ENCODE measurements around the gene EDEM1.

Gene EDEM1

DNA sequence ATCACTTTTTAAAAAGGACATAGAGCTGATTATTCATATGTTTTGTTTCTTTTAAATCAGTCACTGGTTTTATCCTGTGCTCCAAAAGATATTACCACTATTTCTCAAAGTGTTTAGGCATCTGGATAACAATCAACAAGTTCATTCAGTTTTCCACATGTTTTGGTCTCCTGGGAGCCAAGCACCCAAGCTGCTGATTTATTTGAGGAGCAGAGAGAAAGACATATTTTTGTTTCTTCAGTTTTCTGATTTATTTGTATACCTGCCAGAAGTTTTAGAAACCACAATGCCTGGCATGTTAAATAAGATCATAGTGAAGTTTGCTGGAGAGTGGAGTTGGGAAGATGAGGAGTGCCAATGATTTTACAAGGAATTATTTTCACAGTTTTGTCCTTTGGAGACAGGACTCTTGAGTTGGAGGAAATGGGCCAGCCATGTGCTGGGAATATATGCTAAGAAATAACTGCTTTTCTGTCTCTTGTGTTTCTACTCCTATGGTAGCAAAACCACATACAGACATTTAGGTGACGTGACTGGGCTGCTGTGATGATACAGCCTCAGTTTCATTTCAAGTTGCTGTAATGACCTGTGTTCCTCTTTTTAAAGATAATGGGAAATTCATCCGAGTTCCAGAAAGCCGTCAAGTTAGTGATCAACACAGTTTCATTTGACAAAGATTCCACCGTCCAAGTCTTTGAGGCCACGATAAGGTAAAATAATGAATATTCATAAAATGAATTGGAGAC, 11.7 kb downstream of the EDEM1 start:
- Histone ChIP-seq H3K4me3 (ENCODE audit: low read depth, low read length) (no peak overlapping the region), H3K27ac (ENCODE audit: low read depth, low read length) (no peak overlapping the region), H2AFZ (ENCODE audit: low read length, unreplicated experiment) (no peak overlapping the region), H3K27me3 (ENCODE audit: insufficient read depth, low read length) (no peaks in the 10 kb centered on the region), H3K4me1 (ENCODE audit: control insufficient read depth, insufficient read depth, low read length, unreplicated experiment) (peaks cover 63% of the 10 kb centered on the region), H3K79me2 (ENCODE audit: control insufficient read depth, insufficient read depth, low read length, unreplicated experiment) (peaks cover 43% of the 10 kb centered on the region), H3K36me3 (ENCODE audit: insufficient read depth, low read length) (peaks cover 26% of the 10 kb centered on the region)

DNA sequence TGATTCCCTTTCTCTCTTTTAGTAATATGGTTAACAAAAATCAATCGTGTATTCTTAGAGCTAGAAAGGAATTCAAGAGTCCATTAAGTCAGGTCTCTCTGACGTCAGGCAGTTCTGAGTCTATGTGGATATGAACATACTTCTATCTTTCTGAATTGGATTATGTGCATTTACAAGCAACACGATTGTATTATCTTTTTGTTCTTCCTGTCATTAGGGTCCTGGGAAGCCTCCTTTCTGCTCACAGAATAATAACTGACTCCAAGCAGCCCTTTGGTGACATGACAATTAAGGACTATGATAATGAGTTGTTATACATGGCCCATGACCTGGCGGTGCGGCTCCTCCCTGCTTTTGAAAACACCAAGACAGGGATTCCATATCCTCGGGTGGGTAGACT, 14.0 kb downstream of the EDEM1 start:
- no peaks in the 10 kb centered on the region for H3K27me3 ChIP-seq (ENCODE audit: insufficient read depth, low read length)
- peak overlapping the region; percentile 47; the same call in 1 of the 2 replicates for H3K27ac ChIP-seq (ENCODE audit: low read depth, low read length)
- H3K36me3 ChIP-seq (ENCODE audit: insufficient read depth, low read length): peaks cover 38% of the 10 kb centered on the region
- peaks cover 32% of the 10 kb centered on the region for H3K79me2 ChIP-seq (ENCODE audit: control insufficient read depth, insufficient read depth, low read length, unreplicated experiment)
- H3K4me1 ChIP-seq (ENCODE audit: control insufficient read depth, insufficient read depth, low read length, unreplicated experiment): peaks cover 45% of the 10 kb centered on the region
- H2AFZ ChIP-seq (ENCODE audit: low read length, unreplicated experiment): no peak overlapping the region
- no peak overlapping the region for H3K4me3 ChIP-seq (ENCODE audit: low read depth, low read length)

DNA sequence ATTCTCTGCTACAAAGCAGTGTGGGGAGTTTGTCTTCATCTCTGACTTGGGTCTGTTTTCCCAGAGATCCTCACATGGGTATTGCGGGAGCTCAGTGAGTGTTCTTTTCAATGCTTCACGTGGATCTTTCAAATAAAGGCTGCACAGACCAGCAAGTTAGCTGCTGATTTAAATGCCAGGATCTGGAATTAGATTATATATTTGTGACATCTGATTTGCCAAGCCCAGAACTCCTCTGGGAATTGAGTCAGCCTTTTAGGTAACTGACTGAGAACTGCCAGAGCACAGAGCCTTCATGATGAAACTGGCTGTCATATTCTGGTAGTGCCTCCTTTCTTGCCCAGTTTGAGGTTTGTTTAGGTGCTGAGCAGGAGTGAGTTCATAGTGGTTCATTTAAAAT, 14.7 kb downstream of the EDEM1 start:
- H3K27ac ChIP-seq (ENCODE audit: low read depth, low read length): peak overlapping the region; percentile 57
- peaks cover 28% of the 10 kb centered on the region for H3K79me2 ChIP-seq (ENCODE audit: control insufficient read depth, insufficient read depth, low read length, unreplicated experiment)
- no peaks in the 10 kb centered on the region for H3K27me3 ChIP-seq (ENCODE audit: insufficient read depth, low read length)
- H3K36me3 ChIP-seq (ENCODE audit: insufficient read depth, low read length): peaks cover 40% of the 10 kb centered on the region
- H3K4me3 ChIP-seq (ENCODE audit: low read depth, low read length): no peak overlapping the region
- H2AFZ ChIP-seq (ENCODE audit: low read length, unreplicated experiment): no peak overlapping the region
- peaks cover 38% of the 10 kb centered on the region for H3K4me1 ChIP-seq (ENCODE audit: control insufficient read depth, insufficient read depth, low read length, unreplicated experiment)

DNA sequence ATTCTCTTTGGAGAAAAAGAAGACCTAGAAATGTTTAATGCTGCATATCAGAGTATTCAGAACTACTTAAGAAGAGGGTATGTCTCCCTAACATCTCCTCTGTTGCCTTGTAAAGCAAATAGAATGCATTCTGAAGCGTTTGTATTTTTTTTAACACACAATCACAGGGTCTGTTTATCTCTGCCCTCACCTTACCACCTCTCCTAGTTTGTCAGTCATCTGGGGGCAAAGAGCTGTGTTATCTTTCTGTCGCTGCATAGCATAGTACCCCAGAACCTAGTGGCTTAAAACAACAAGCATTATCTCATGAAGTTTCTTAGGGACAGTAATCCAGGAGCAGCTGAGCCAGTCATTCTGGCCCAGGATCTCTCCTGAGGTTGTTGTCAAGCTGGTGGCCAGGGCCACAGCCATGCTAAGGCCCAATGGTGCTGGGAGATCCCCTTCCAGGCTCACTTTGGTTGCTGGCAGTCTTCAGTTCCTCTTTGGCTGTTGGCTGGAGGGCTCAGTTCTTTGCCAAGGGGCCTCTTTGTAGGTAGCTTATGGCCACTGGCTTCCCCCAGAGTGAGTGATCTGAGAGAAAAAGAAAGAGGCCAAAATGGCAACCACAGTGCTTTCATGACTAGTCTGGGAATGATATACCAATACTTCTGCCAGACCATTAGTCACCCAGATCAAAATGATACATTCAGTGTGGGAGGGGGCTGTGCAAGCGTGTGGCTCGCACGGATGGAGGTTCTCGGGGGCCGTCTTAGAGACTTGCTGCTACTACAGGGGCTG, 17.8 kb downstream of the EDEM1 start:
- Histone ChIP-seq H2AFZ (ENCODE audit: low read length, unreplicated experiment) (no peak overlapping the region), H3K79me2 (ENCODE audit: control insufficient read depth, insufficient read depth, low read length, unreplicated experiment) (peaks cover 3% of the 10 kb centered on the region), H3K4me3 (ENCODE audit: low read depth, low read length) (no peak overlapping the region), H3K27ac (ENCODE audit: low read depth, low read length) (peak overlapping the region; percentile 49), H3K27me3 (ENCODE audit: insufficient read depth, low read length) (no peaks in the 10 kb centered on the region), H3K36me3 (ENCODE audit: insufficient read depth, low read length) (peaks cover 49% of the 10 kb centered on the region), H3K4me1 (ENCODE audit: control insufficient read depth, insufficient read depth, low read length, unreplicated experiment) (peaks cover 21% of the 10 kb centered on the region)

DNA sequence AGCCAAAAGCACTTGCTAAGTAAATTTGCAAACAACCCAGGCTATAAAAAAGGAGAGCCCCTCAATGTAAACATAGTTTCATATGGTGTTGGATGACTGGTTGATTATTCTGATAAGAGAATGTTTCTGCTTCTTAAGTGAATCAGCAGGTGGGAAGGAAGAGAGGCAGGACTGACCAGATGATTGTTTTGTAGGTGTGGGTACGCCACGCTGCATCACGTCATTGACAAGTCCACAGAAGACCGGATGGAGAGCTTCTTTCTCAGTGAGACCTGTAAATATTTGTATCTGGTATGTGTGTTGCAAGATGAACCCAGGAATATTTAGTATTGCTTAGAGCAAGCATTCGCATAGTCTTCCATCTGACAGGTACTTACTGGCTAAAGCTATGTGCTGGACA, 23.4 kb downstream of the EDEM1 start:
- H3K4me1 ChIP-seq (ENCODE audit: control insufficient read depth, insufficient read depth, low read length, unreplicated experiment): no peaks in the 10 kb centered on the region
- peaks cover 3% of the 10 kb centered on the region for H3K79me2 ChIP-seq (ENCODE audit: control insufficient read depth, insufficient read depth, low read length, unreplicated experiment)
- no peak overlapping the region for H2AFZ ChIP-seq (ENCODE audit: low read length, unreplicated experiment)
- H3K27ac ChIP-seq (ENCODE audit: low read depth, low read length): no peak overlapping the region
- no peak overlapping the region for H3K4me3 ChIP-seq (ENCODE audit: low read depth, low read length)
- no peaks in the 10 kb centered on the region for H3K27me3 ChIP-seq (ENCODE audit: insufficient read depth, low read length)
- H3K36me3 ChIP-seq (ENCODE audit: insufficient read depth, low read length): peaks cover 35% of the 10 kb centered on the region

DNA sequence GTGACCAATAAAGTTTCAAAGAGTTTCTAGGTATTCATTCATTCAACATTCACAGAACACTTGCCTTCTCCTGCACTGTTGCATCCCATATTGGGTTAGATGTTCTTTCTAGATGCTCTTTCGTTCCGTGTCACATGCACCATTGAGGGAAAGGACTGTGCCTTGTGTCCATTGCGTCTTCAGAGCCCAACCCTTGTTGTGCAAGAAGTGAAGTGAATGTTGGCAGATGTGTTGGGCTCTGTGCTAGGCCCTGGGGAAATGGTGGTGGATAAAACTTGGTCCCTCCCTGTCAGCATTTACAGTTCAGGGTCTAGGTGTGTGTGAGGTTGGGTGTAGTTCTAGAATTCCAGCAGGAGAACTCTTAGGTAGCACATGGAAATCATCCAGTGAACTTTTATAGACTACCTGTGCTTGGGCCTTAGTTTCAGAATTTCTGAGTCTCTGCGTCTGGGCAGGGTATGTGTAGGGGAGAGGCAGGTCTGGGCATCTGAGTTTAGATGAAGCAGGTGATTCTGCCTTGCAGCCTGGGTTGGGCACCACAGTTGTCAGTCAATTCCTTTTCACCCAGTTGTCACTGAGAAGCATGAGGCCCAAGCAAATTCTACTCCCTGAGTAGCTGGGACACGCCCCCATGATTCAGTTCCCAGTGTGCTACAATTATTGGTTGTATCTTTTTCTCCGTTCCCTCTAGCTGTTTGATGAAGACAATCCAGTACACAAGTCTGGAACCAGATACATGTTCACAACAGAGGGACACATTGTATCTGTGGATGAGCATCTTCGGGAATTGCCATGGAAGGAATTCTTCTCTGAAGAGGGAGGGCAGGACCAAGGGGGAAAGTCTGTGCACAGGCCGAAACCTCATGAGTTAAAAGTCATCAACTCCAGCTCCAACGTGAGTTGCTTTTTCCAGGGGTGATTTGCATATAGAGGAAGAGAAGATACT, 25.4 kb downstream of the EDEM1 start:
- Histone ChIP-seq H3K4me1 (ENCODE audit: control insufficient read depth, insufficient read depth, low read length, unreplicated experiment) (no peaks in the 10 kb centered on the region), H3K4me3 (ENCODE audit: low read depth, low read length) (no peak overlapping the region), H3K36me3 (ENCODE audit: insufficient read depth, low read length) (peaks cover 38% of the 10 kb centered on the region), H3K27me3 (ENCODE audit: insufficient read depth, low read length) (no peaks in the 10 kb centered on the region), H3K27ac (ENCODE audit: low read depth, low read length) (no peak overlapping the region), H2AFZ (ENCODE audit: low read length, unreplicated experiment) (no peak overlapping the region), H3K79me2 (ENCODE audit: control insufficient read depth, insufficient read depth, low read length, unreplicated experiment) (peaks cover 3% of the 10 kb centered on the region)

DNA sequence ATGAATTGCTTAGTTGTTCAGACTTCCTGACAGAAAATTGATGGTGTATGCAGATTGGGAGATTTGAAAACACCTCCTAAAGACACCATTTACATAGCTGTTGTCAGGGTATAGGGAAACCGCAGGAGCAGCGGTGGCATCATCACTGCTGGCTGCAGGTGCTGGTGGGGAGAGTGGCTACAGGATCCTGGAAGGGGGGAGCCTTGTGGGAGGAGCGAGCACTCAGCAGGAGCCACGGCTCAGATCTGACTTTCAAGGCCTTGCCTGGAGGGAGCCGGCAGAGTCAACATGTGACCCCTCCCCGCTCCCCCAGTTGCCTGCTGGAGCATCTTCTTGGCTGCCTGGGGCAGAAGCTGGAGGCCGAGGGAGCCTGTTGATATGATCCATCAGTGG, 26.1 kb downstream of the EDEM1 start:
- Histone ChIP-seq H3K79me2 (ENCODE audit: control insufficient read depth, insufficient read depth, low read length, unreplicated experiment) (peaks cover 3% of the 10 kb centered on the region), H3K36me3 (ENCODE audit: insufficient read depth, low read length) (peaks cover 33% of the 10 kb centered on the region), H3K4me3 (ENCODE audit: low read depth, low read length) (no peak overlapping the region), H3K4me1 (ENCODE audit: control insufficient read depth, insufficient read depth, low read length, unreplicated experiment) (no peaks in the 10 kb centered on the region), H3K27me3 (ENCODE audit: insufficient read depth, low read length) (no peaks in the 10 kb centered on the region), H2AFZ (ENCODE audit: low read length, unreplicated experiment) (no peak overlapping the region), H3K27ac (ENCODE audit: low read depth, low read length) (no peak overlapping the region)

DNA sequence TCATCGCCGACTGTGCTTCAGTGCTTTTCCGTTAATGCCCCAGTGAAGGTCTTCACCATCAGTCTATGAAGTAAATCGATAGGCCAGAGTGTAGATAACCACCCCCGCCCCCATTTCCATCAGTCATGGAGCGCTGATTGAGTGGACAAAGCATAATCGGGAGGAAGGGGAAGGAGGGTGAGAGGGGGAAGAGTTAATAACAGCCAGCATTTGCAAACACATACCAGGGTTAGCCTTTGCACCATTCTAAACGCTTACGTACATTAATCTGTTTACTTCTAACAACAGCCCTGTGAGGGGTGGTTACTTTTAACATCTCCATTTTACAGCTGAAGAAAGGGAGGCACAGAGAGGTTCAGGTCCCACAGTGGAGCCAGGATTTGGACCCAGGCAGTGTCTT, 26.8 kb downstream of the EDEM1 start:
- H3K36me3 ChIP-seq (ENCODE audit: insufficient read depth, low read length): peaks cover 33% of the 10 kb centered on the region
- no peaks in the 10 kb centered on the region for H3K79me2 ChIP-seq (ENCODE audit: control insufficient read depth, insufficient read depth, low read length, unreplicated experiment)
- H3K27ac ChIP-seq (ENCODE audit: low read depth, low read length): no peak overlapping the region
- H2AFZ ChIP-seq (ENCODE audit: low read length, unreplicated experiment): no peak overlapping the region
- no peaks in the 10 kb centered on the region for H3K27me3 ChIP-seq (ENCODE audit: insufficient read depth, low read length)
- no peak overlapping the region for H3K4me3 ChIP-seq (ENCODE audit: low read depth, low read length)
- H3K4me1 ChIP-seq (ENCODE audit: control insufficient read depth, insufficient read depth, low read length, unreplicated experiment): no peaks in the 10 kb centered on the region

DNA sequence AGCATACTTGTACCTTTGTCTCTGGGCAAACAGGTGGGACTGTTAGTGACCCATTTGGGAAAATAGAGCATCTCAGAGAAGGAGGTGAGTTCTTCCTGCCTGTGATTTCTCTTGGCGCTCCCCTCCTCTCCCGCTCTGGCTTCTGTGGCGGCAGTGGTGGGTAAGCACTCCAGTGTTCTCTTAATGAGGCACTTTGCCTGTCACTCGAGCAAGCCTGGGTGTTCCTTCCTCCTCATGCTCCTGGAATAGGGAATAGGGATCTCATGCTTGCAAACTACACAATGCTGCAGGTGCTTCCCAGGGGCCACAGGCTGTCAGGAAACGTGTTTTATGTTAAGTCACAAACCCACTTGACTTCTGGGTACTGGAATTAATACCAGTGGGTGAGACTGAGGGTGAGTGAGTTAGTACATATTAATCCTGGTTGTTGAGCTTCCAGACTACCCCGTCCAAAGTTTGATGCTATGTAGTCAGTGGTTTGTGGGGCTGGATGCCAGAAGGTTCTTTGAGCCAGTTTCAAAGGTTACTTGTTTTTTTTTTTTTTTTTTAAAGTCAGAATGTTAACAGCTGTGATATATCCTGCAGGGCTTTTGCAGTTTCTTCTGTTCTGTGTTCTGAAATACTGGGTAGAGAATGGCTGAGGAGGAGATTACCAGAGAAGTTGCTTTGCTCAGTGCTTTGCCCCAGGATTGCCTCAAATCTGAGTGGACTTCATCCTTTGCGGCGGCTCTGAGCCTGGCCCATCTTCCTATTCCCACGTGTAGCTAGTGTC, 30.5 kb downstream of the EDEM1 start:
- Histone ChIP-seq H3K4me1 (ENCODE audit: control insufficient read depth, insufficient read depth, low read length, unreplicated experiment) (no peaks in the 10 kb centered on the region), H3K27ac (ENCODE audit: low read depth, low read length) (no peak overlapping the region)

DNA sequence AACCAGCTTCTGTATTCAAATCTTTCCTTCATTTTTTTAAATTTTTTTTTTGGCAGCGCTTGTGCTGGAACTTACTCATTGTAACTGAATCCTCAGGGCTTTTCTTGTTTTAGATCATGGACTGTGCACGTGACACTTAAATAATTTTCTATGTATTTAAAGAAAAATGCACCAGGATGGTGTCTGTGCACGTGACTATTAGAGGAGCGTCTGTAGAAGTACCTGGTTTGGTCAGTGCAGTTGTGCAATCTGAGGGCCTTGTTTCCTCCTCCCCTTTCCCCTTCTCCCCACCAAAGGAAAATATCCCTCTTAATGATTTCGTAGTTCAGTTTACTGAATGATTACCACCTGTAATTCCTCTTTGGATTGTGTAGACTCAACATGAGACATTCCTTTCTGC, 31.3 kb downstream of the EDEM1 start:
- H3K27me3 ChIP-seq (ENCODE audit: insufficient read depth, low read length): no peaks in the 10 kb centered on the region
- no peak overlapping the region for H2AFZ ChIP-seq (ENCODE audit: low read length, unreplicated experiment)
- no peaks in the 10 kb centered on the region for H3K79me2 ChIP-seq (ENCODE audit: control insufficient read depth, insufficient read depth, low read length, unreplicated experiment)
- H3K36me3 ChIP-seq (ENCODE audit: insufficient read depth, low read length): peaks cover 16% of the 10 kb centered on the region; the same call in 1 of the 2 replicates
- H3K27ac ChIP-seq (ENCODE audit: low read depth, low read length): no peak overlapping the region
- no peaks in the 10 kb centered on the region for H3K4me1 ChIP-seq (ENCODE audit: control insufficient read depth, insufficient read depth, low read length, unreplicated experiment)
- H3K4me3 ChIP-seq (ENCODE audit: low read depth, low read length): no peak overlapping the region

More for the DNA sequence above, 30.5 kb downstream of the EDEM1 start:
- Histone ChIP-seq H2AFZ (ENCODE audit: low read length, unreplicated experiment) (no peak overlapping the region), H3K4me3 (ENCODE audit: low read depth, low read length) (no peak overlapping the region), H3K36me3 (ENCODE audit: insufficient read depth, low read length) (peaks cover 22% of the 10 kb centered on the region; the same call in 1 of the 2 replicates), H3K79me2 (ENCODE audit: control insufficient read depth, insufficient read depth, low read length, unreplicated experiment) (no peaks in the 10 kb centered on the region), H3K27me3 (ENCODE audit: insufficient read depth, low read length) (no peaks in the 10 kb centered on the region)

Measured in ACC112 (cell line).